OCI-LY7 (cell line): Measurements from ENCODE around the gene SMYD3. TPM values are rescaled to one million over a fixed set of nuclear protein-coding genes. Genes with fewer than 3 reads are reported as not detected.

ENCODE experiments used
- BruUV-seq: library from RNA; stranded (reverse); fragments of 400-500 nt; replicated peaks from 2 replicates; lab custom pipeline; 2021; lab: Mats Ljungman, UMichigan
- CTCF ChIA-PET: fragments of 300-600 bp; sonication (Branson Sonifier 250); formaldehyde crosslinking; loops from one replicate; lab custom pipeline; 2022; ENCODE audit warnings: antibody characterized with exemption; ENCODE audit not compliant: unreplicated experiment; lab: Charles Lee
- POLR2A ChIA-PET: fragments of 300-600 bp; sonication (Branson Sonifier 250); formaldehyde crosslinking; loops from one replicate; lab custom pipeline; 2022; ENCODE audit warnings: antibody characterized with exemption; lab: Charles Lee
- DNase-seq: peaks from one replicate; pipeline ENCODE4 v3.0.0-alpha.2; 2015; ENCODE audit warnings: low spot score
- H2AFZ ChIP-seq: fragments of 200-600 bp; sonication (generic), shearing (Covaris generic); 2 replicates; pipeline ENCODE4 v1.6.1; 2014; ENCODE audit warnings: mild to moderate bottlenecking, antibody characterized with exemption, low read length, moderate library complexity
- H3K27ac ChIP-seq: fragments of 200-600 bp; sonication (generic); 2 replicates; pipeline ENCODE4 v1.5.1; 2014; ENCODE audit warnings: mixed run types, low read depth, mild to moderate bottlenecking, moderate library complexity, low read length, inconsistent platforms; ENCODE audit not compliant: poor library complexity, severe bottlenecking
- H3K36me3 ChIP-seq: fragments of 200-600 bp; sonication (generic); 2 replicates; pipeline ENCODE4 v1.6.1; 2014; ENCODE audit warnings: mild to moderate bottlenecking, antibody characterized with exemption, low read length, moderate library complexity, mixed read lengths; ENCODE audit not compliant: insufficient read depth
- H3K4me1 ChIP-seq: fragments of 200-600 bp; sonication (generic); 2 replicates; pipeline ENCODE4 v1.5.1; 2014; ENCODE audit warnings: mild to moderate bottlenecking, low read length; ENCODE audit not compliant: insufficient read depth, poor library complexity, severe bottlenecking
- H3K4me2 ChIP-seq: fragments of 200-600 bp; sonication (generic); 2 replicates; pipeline ENCODE4 v1.6.1; 2014; ENCODE audit warnings: mild to moderate bottlenecking, low read length
- H3K4me3 ChIP-seq: fragments of 200-600 bp; sonication (generic); 2 replicates; pipeline ENCODE4 v1.5.1; 2014; ENCODE audit warnings: mild to moderate bottlenecking, low read depth, low read length; ENCODE audit not compliant: poor library complexity, severe bottlenecking
- H3K79me2 ChIP-seq: fragments of 200-600 bp; sonication (generic); 2 replicates; pipeline ENCODE4 v1.6.1; 2016; ENCODE audit warnings: low read depth, mild to moderate bottlenecking, low read length, moderate library complexity, mixed read lengths; ENCODE audit not compliant: insufficient read depth
- H3K9me2 ChIP-seq: fragments of 200-600 bp; sonication (generic); 2 replicates; pipeline ENCODE4 v1.6.1; 2016; ENCODE audit warnings: mild to moderate bottlenecking, low read length, mixed read lengths; ENCODE audit not compliant: insufficient read depth
- H3K9me3 ChIP-seq: fragments of 200-600 bp; sonication (generic); 2 replicates; pipeline ENCODE4 v1.6.1; 2014; ENCODE audit warnings: mild to moderate bottlenecking, mixed run types, low read length, mixed read lengths
- H4K20me1 ChIP-seq: fragments of 200-600 bp; sonication (generic); 2 replicates; pipeline ENCODE4 v1.6.1; 2014; ENCODE audit warnings: mild to moderate bottlenecking, antibody characterized with exemption, low read length, moderate library complexity, mixed read lengths; ENCODE audit not compliant: insufficient read depth
- CTCF ChIP-seq: fragments of 200-600 bp; sonication (generic); conservative IDR thresholded peaks from 2 replicates; pipeline ENCODE4 v1.5.1; 2014; ENCODE audit warnings: mild to moderate bottlenecking, antibody characterized with exemption, low read length, moderate library complexity, mixed read lengths
- EZH2phosphoT487 ChIP-seq: fragments of 200-600 bp; sonication (generic); IDR thresholded peaks from 2 replicates; pipeline ENCODE4 v1.6.1; 2018; ENCODE audit warnings: low read depth, borderline replicate concordance, mild to moderate bottlenecking, mixed run types, antibody characterized with exemption, low read length, moderate library complexity, mixed read lengths
- intact Hi-C: fragments of 100-400 bp; cut with micrococcal nuclease; formaldehyde crosslinking; loops from one replicate; pipeline ENCODE4 v1.10.0; 2022; ENCODE audit not compliant: unreplicated experiment
- total RNA-seq, 2 experiments: library from RNA; depleted of rRNA in 1 of 2; stranded (reverse); fragments of >200 nt in 1 of 2; shearing (Covaris generic) in 1 of 2; gene quantifications; 2 replicates each; pipeline ENCODE4 v1.2.3, GENCODE V29; 2014 to 2022

Gene SMYD3
- total RNA-seq, 2 experiments from 2014 or later = 28.9 to 34.5 TPM

DNA sequence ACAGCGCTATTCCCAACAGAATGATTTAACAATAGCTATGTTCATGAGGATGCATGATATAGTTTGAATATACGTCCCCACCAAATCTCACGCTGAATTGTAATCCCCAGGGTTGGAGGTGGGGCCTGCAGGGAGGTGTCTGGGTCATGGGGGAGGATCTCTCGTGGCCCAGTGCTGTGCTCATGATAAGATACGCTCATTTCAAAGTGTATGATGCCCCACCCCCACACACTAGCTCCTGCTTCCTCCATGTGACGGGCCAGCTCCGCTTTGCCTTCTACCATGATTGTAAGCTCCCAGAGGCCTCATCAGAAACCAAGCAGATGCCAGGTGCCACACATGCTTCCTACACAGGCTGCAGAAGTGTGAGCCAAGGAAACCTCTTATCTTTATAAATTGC is 93.6 kb downstream of the SMYD3 start:
- Histone ChIP-seq H3K4me3 (no peak overlapping the region), H3K27ac (no peak overlapping the region), H3K4me1 (no peaks in the 10 kb centered on the region), H3K9me3 (no peaks in the 10 kb centered on the region), H3K9me2 (no peaks in the 10 kb centered on the region), H3K4me2 (no peak overlapping the region), H3K79me2 (no peaks in the 10 kb centered on the region), H2AFZ (no peak overlapping the region), H4K20me1 (no peaks in the 10 kb centered on the region), H3K36me3 (no peaks in the 10 kb centered on the region)
- CTCF ChIA-PET = no interaction called here
- no peak for TF ChIP-seq CTCF
- TF ChIP-seq EZH2phosphoT487 = no peak
- POLR2A ChIA-PET = interaction anchor here (0.6 to 1.1 kb wide), 2 partner anchors 19 to 612 kb away, joined by 3 read pairs; no protein-coding TSS in a partner anchor
- BruUV-seq = no TSS peak
- intact Hi-C loops = no loop called here
- no peak for DNase-seq

DNA sequence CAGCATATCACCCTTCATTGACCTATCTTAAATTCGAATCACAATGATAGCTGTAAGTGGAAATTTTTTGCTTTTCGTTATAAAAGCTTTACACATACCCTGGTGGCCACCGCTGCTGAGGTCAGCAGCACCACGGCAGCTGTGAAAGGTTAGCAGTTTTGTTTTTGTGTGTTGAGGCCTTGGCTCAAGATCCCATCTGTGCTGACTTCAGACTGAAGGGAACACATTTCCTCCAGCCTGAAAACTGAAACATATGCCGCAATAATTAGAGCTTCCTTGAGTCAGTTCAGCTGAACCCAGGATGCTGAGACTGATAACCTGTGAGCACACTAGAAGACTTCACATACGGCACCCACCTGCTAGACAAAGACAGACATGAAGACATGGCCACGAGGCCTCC is 103.0 kb downstream of the SMYD3 start:
- no peak for TF ChIP-seq CTCF
- TF ChIP-seq EZH2phosphoT487 = no peak
- Histone ChIP-seq H3K9me3 (no peaks in the 10 kb centered on the region), H3K4me3 (no peak overlapping the region), H3K4me2 (no peak overlapping the region), H4K20me1 (no peaks in the 10 kb centered on the region), H3K9me2 (no peaks in the 10 kb centered on the region), H3K79me2 (no peaks in the 10 kb centered on the region), H3K27ac (no peak overlapping the region), H2AFZ (no peak overlapping the region), H3K36me3 (no peaks in the 10 kb centered on the region), H3K4me1 (no peaks in the 10 kb centered on the region)
- intact Hi-C loops = no loop called here
- ChIA-PET CTCF (interaction anchor here (0.6 kb wide), 1 partner anchor 430 kb away, joined by 3 read pairs; no protein-coding TSS in a partner anchor), POLR2A (interaction anchor here (1.0 kb wide), 1 partner anchor 22 kb away, joined by 3 read pairs; no protein-coding TSS in a partner anchor)
- DNase-seq = no peak
- no TSS peak for BruUV-seq

DNA sequence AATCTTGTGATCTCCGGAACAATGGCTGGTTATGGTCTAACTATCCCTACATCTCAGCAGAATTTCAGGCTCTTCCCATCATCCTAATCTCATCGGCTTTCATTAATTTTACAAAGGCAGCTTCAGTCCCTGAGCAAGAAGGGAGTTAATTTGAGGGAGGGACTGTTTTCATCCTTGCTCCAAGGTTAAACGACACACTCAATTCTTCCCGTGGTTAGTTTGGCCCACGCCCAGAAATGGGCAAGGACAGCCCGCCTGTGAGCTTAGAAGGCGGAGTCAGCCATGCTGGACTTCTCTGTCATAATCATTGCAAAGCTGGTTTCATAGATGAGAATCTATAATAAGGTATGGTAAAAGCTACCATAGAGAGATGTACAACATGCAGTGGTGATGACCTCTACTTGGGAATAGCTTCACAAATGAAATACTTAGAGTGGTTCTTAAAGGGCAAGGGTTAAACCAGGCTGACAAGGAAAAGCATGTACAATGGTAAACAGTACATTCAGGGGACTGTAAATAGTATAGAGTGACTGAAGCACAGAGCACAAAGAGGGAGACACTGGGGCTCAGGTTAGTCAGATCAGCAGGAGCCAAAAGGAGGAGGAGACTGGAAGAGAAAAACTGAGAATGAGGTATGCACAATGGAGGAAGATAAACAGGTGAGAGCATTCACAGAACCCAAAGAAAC is 108.8 kb downstream of the SMYD3 start:
- BruUV-seq = no TSS peak
- Histone ChIP-seq H3K4me2 (no peak overlapping the region), H2AFZ (no peak overlapping the region), H3K4me3 (no peak overlapping the region), H3K9me2 (no peaks in the 10 kb centered on the region), H4K20me1 (no peaks in the 10 kb centered on the region), H3K36me3 (no peaks in the 10 kb centered on the region), H3K27ac (no peak overlapping the region), H3K9me3 (no peaks in the 10 kb centered on the region), H3K79me2 (no peaks in the 10 kb centered on the region), H3K4me1 (no peaks in the 10 kb centered on the region)
- TF ChIP-seq CTCF (no peak), EZH2phosphoT487 (no peak)
- POLR2A ChIA-PET = interaction anchor here (0.6 kb wide), 1 partner anchor 314 kb away, joined by 3 read pairs; no protein-coding TSS in a partner anchor
- CTCF ChIA-PET = no interaction called here
- intact Hi-C loops = no loop called here
- DNase-seq = no peak
